GM12878 (cell line): ENCODE data around the gene HCST. TPM values are rescaled to one million over a fixed set of nuclear protein-coding genes. Genes with fewer than 3 reads are reported as not detected.

Experiments
- ATAC-seq: fragments of 200-7000 bp; cut with Tn5 transposase; 3 replicates; pipeline ENCODE4 v1.9.1; 2020; ENCODE audit warnings: mild to moderate bottlenecking, moderate library complexity
- BruUV-seq: library from RNA; stranded (reverse); fragments of 400-500 nt; replicated peaks from 2 replicates; lab custom pipeline; 2021; lab: Mats Ljungman, UMichigan
- CTCF ChIA-PET: fragments of 300-600 bp; sonication (Branson Sonifier 250); formaldehyde crosslinking; extraction: SDS; loops from one replicate; lab custom pipeline; 2021; ENCODE audit warnings: inconsistent platforms; lab: Yijun Ruan, JAX
- POLR2A ChIA-PET: fragments of 350-600 bp; formaldehyde crosslinking; extraction: SDS; loops from one replicate; lab custom pipeline; 2021; ENCODE audit warnings: inconsistent platforms; lab: Charles Lee
- RAD21 ChIA-PET: fragments of 300-600 bp; sonication (Branson Sonifier 250); formaldehyde crosslinking; loops from one replicate; lab custom pipeline; 2023; ENCODE audit warnings: antibody characterized with exemption; ENCODE audit not compliant: unreplicated experiment; lab: Charles Lee
- SMC1A ChIA-PET: fragments of 300-600 bp; sonication (Branson Sonifier 250); formaldehyde crosslinking; loops from one replicate; lab custom pipeline; 2023; ENCODE audit not compliant: unreplicated experiment, uncharacterized antibody; lab: Charles Lee
- DNase-seq: peaks from one replicate; pipeline ENCODE4 v3.0.0-alpha.2; 2011; ENCODE audit warnings: low read depth, low spot score
- FAIRE-seq: peaks from 3 replicates; lab custom pipeline; 2011; peaks lifted over from hg19 to GRCh38; lab: Jason Lieb, UNC
- H2AFZ ChIP-seq: 2 replicates; pipeline ENCODE4 v1.6.0; 2011; ENCODE audit warnings: low read depth, low read length, control low read depth; ENCODE audit not compliant: control insufficient read depth
- H3K27ac ChIP-seq: 2 replicates; pipeline ENCODE4 v1.5.1; 2011; ENCODE audit warnings: control low read depth; ENCODE audit not compliant: control insufficient read depth, insufficient read depth
- H3K27me3 ChIP-seq, 2 experiments: replicated peaks in 1 of 2; 2 replicates each; pipeline versions ENCODE4 v1.6.0 to v1.6.1; 2011; ENCODE audit warnings: low read length in 1 of 2; ENCODE audit not compliant: control insufficient read depth in 2 of 2, insufficient read depth in 2 of 2
- H3K36me3 ChIP-seq, 2 experiments: 2 replicates each; pipeline ENCODE4 v1.5.1; 2011; ENCODE audit warnings: low read length in 1 of 2; ENCODE audit not compliant: control insufficient read depth in 2 of 2, insufficient read depth in 2 of 2
- H3K4me1 ChIP-seq: 2 replicates; pipeline ENCODE4 v1.6.1; 2011; ENCODE audit warnings: mild to moderate bottlenecking, low read length, moderate library complexity, mixed read lengths; ENCODE audit not compliant: control insufficient read depth, insufficient read depth
- H3K4me2 ChIP-seq: 2 replicates; pipeline ENCODE4 v1.6.0; 2011; ENCODE audit warnings: control low read depth; ENCODE audit not compliant: control insufficient read depth, insufficient read depth
- H3K4me3 ChIP-seq: fragments of 200-600 bp; sonication (generic); 2 replicates; pipeline ENCODE4 v1.5.1; 2016
- H3K79me2 ChIP-seq: 2 replicates; pipeline ENCODE4 v1.6.0; 2011; ENCODE audit warnings: low read length; ENCODE audit not compliant: control insufficient read depth, insufficient read depth
- H3K9ac ChIP-seq: 2 replicates; pipeline ENCODE4 v1.8.0; 2011; ENCODE audit warnings: low read length, control low read depth, mixed read lengths; ENCODE audit not compliant: control insufficient read depth, insufficient read depth
- H3K9me3 ChIP-seq: replicated peaks from 3 replicates; pipeline ENCODE4 v1.5.1; 2011; ENCODE audit warnings: mild to moderate bottlenecking, low read length; ENCODE audit not compliant: control insufficient read depth, insufficient read depth
- H4K20me1 ChIP-seq: 2 replicates; pipeline ENCODE4 v1.6.0; 2011; ENCODE audit not compliant: control insufficient read depth, insufficient read depth
- KLF5 ChIP-seq: fragments of 450-650 bp; IDR thresholded peaks from 2 replicates; pipeline ENCODE4 v1.6.1; 2014; ENCODE audit warnings: mild to moderate bottlenecking; ENCODE audit not compliant: partially characterized antibody
- LARP7 ChIP-seq: fragments of 450-650 bp; IDR thresholded peaks from 2 replicates; pipeline ENCODE4 v1.6.1; 2017; ENCODE audit warnings: mild to moderate bottlenecking
- WGBS: methylation state at CpG from one replicate; pipeline ENCODE4 v1.1.6; 2016; ENCODE audit warnings: low lambda C conversion rate; ENCODE audit not compliant: insufficient replicate concordance, insufficient coverage; ENCODE audit errors: missing lambda C conversion rate; 5-methylcytosine and 5-hydroxymethylcytosine counted together
- in situ Hi-C: fragments of 300-500 bp; cut with MboI; formaldehyde crosslinking; loops from 9 replicates; pipeline ENCODE4 v1.14.3; 2018; ENCODE audit warnings: mixed read lengths
- intact Hi-C: fragments of 100-400 bp; cut with micrococcal nuclease; formaldehyde crosslinking; loops from one replicate; pipeline ENCODE4 v1.14.2; 2022; ENCODE audit not compliant: unreplicated experiment
- polyA plus RNA-seq, 11 experiments: library from polyadenylated mRNA; depleted of rRNA in 4 of 11; unstranded in 6 of 11; stranded (reverse) in 5 of 11; fragments of >200 nt; fragmentation: Nextera tagmentation in 4 of 11; fragmentation: Illumina TruSeq in 1 of 11; extraction: Ambion mirVana in 4 of 11; extraction: Trizol in 1 of 11; gene quantifications; 1 replicate in 1 of 11; 2 replicates in 10 of 11; pipeline versions ENCODE4 v1.2.1 to v1.2.3, GENCODE V29; 2011 to 2016; ENCODE audit warnings: inconsistent platforms in 2 of 11, missing spikeins in 2 of 11, low read depth in 1 of 11
- total RNA-seq, 4 experiments: library from RNA; depleted of rRNA in 3 of 4; stranded (reverse); fragments of >200 nt in 3 of 4; fragmentation: Illumina TruSeq in 1 of 4; extraction: Trizol in 1 of 4; gene quantifications; 2 replicates each; pipeline versions ENCODE4 v1.2.1 to v1.2.3, GENCODE V29; 2013 to 2021
- TF ChIP-seq, protein P1 (sequence below): IDR thresholded peaks from 2 replicates; pipeline ENCODE4 v1.6.1; 2011; ENCODE audit warnings: mild to moderate bottlenecking, low read depth, low read length, moderate library complexity; ENCODE audit not compliant: insufficient replicate concordance
- TF ChIP-seq, protein P2 (sequence below): fragments of 450-650 bp; formaldehyde crosslinking; IDR thresholded peaks from 2 replicates; pipeline ENCODE4 v1.5.0; 2022; ENCODE audit warnings: mild to moderate bottlenecking, missing genetic modification characterization

HCST gene
- total and polyA plus RNA-seq, 10 of the 15 experiments (the other 5 are each of a cell fraction or from before 2014, with no cell fraction given): 7.5 to 79.6 (median 33.6) TPM

DNA sequence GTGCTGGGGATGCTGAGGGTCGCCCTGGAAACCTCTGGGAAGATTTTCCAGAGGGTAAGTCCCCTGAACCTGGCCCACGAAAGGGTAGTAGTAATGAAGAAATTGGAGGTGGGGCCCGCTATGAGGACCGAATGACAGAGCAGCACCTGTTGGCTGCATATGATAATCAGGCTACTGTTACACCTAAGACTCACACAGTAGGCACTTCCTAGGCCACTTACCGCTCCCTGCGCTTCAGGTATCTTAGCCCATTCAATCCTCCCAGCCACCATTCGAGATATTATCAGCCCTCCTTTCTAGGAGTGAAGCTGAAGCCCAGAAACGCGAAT is 29.5 kb downstream of the HCST start:
- in situ Hi-C loops: loop anchor here (5.0 kb wide), 1 partner anchor 45 kb away; no protein-coding TSS in a partner anchor
- FAIRE-seq: peak; percentile 13

More for the DNA sequence above, 29.5 kb downstream of the HCST start:
- Histone ChIP-seq H3K27me3 (no peaks in the 10 kb centered on the region; a peak in 1 of 4 replicates), H3K9me3 (no peaks in the 10 kb centered on the region), H2AFZ (peak overlapping the region; percentile 20; the same call in 1 of the 2 replicates), H3K4me2 (peak overlapping the region; percentile 29; the same call in 1 of the 2 replicates), H3K4me1 (peaks cover 15% of the 10 kb centered on the region), H3K4me3 (no peak overlapping the region), H3K36me3 (no peaks in the 10 kb centered on the region), H3K27ac (no peak overlapping the region), H3K79me2 (no peaks in the 10 kb centered on the region), H3K9ac (no peak overlapping the region), H4K20me1 (no peaks in the 10 kb centered on the region)
- TF ChIP-seq, protein P1, sequence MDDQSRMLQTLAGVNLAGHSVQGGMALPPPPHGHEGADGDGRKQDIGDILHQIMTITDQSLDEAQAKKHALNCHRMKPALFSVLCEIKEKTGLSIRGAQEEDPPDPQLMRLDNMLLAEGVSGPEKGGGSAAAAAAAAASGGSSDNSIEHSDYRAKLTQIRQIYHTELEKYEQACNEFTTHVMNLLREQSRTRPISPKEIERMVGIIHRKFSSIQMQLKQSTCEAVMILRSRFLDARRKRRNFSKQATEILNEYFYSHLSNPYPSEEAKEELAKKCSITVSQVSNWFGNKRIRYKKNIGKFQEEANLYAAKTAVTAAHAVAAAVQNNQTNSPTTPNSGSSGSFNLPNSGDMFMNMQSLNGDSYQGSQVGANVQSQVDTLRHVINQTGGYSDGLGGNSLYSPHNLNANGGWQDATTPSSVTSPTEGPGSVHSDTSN: no peak
- TF ChIP-seq, protein P2, sequence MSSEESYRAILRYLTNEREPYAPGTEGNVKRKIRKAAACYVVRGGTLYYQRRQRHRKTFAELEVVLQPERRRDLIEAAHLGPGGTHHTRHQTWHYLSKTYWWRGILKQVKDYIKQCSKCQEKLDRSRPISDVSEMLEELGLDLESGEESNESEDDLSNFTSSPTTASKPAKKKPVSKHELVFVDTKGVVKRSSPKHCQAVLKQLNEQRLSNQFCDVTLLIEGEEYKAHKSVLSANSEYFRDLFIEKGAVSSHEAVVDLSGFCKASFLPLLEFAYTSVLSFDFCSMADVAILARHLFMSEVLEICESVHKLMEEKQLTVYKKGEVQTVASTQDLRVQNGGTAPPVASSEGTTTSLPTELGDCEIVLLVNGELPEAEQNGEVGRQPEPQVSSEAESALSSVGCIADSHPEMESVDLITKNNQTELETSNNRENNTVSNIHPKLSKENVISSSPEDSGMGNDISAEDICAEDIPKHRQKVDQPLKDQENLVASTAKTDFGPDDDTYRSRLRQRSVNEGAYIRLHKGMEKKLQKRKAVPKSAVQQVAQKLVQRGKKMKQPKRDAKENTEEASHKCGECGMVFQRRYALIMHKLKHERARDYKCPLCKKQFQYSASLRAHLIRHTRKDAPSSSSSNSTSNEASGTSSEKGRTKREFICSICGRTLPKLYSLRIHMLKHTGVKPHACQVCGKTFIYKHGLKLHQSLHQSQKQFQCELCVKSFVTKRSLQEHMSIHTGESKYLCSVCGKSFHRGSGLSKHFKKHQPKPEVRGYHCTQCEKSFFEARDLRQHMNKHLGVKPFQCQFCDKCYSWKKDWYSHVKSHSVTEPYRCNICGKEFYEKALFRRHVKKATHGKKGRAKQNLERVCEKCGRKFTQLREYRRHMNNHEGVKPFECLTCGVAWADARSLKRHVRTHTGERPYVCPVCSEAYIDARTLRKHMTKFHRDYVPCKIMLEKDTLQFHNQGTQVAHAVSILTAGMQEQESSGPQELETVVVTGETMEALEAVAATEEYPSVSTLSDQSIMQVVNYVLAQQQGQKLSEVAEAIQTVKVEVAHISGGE (CRISPR knock-in tag): no peak
- TF ChIP-seq LARP7: no peak
- peak; percentile 9 for TF ChIP-seq KLF5
- ChIA-PET SMC1A (interaction anchor here (1.0 to 4.5 kb wide), 13 partner anchors 11 to 240 kb away, joined by 3 to 90 read pairs (median 5); partner anchors contain the start of gene NFKBID), RAD21 (interaction anchor here (0.9 to 3.8 kb wide), 19 partner anchors 16 to 239 kb away, joined by 3 to 107 read pairs (median 8); partner anchors contain the start of genes ALKBH6, APLP1, LIN37 and PSENEN), POLR2A (interaction anchor here (0.6 to 4.3 kb wide), 9 partner anchors 18 to 237 kb away, joined by 3 to 48 read pairs (median 6); partner anchors contain the start of gene LIN37), CTCF (interaction anchor here (0.6 to 7.0 kb wide), 14 partner anchors 12 to 236 kb away, joined by 3 to 145 read pairs (median 6); partner anchors contain the start of genes IGFLR1 and LIN37)
- BruUV-seq: no TSS peak
- ATAC-seq (peak; percentile 2), DNase-seq (no peak)
- intact Hi-C loops: loop anchor here (1.0 to 5.0 kb wide), 6 partner anchors 33 to 385 kb away; partner anchors contain the start of genes LIN37 and TMEM147
- WGBS: 12% methylated on average over 9 of the region's 9 CpGs
